NCI-H1436 (cell line): Measurements from ENCODE around the gene DNAJB6.

Experiments used
- DNase-seq: peaks from one replicate; lab custom pipeline; 2025; lab: John Stamatoyannopoulos, UW

The DNAJB6 gene

DNA sequence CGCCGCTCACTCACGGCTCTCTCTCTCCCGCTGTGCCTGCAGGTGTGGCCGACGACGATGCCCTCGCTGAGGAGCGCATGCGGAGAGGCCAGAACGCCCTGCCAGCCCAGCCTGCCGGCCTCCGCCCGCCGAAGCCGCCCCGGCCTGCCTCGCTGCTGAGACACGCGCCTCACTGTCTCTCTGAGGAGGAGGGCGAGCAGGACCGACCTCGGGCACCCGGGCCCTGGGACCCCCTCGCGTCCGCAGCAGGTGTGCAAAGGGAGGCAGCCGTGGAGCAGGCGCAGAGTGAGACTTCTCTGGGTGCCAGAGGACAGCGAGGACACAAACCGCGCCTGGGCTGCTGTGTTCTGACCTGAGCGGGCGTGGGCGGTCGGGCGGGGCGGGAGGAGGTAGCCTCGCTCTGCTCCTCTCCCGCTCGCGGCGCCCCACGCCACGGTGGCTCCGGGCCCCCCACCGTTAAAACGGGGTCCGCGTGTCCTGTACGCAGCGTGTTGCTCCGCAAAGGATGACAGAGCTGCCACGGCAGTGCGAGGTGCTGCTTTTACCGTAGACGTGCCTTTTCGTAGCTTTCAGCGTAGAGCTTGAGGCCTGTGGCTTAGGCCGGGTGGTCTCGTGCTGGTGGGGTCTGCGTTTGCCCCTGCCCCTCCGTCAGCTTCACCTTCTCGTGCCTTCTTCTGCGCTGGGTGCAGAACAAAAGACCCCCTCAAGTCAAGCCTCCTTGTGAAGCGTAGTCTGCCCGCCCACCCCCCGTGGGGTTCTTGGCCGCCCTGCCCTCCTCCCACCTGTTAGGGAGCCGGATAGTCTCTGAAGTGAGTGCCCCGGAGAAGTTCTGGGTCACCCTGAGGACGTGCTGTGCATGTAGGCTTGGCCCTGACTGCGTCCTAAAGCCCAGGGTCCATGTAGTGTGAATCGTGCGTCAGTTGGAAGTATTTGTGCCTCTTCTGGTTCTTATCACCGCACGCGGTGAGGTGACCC is 73.2 kb downstream of the DNAJB6 start:
- DNase-seq = no peak

DNA sequence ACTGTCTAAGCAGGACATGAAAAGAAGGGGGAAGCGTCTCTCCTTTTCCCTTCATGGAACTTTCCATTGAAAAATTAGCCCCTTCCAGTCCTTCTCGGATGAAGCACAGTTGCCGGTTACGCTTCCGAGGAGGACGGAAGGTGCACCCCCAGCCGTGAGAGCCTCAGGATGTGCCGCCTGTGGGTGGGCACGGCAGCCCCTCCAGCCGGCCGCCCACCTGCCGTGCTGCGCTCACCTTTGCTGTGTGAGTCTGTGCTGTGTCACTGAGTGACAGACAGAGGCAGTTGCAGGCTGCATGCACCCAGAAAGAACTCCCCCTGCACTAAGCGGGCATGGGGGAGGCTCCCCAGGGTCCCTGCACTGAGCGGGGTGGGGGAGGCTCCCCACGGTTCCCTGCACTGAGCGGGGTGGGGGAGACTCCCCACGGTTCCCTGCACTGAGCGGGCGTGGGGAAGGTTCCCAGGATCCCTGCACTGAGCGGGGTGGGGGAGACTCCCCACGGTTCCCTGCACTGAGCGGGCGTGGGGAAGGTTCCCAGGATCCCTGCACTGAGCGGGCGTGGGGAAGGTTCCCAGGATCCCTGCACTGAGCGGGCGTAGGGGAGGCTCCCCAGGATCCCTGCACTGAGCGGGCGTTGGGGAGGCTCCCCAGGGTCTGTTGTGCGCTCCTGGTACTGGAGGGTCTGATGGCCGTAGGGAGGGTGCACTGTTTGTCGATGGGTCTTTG is 74.2 kb downstream of the DNAJB6 start:
- DNase-seq = no peak

DNA sequence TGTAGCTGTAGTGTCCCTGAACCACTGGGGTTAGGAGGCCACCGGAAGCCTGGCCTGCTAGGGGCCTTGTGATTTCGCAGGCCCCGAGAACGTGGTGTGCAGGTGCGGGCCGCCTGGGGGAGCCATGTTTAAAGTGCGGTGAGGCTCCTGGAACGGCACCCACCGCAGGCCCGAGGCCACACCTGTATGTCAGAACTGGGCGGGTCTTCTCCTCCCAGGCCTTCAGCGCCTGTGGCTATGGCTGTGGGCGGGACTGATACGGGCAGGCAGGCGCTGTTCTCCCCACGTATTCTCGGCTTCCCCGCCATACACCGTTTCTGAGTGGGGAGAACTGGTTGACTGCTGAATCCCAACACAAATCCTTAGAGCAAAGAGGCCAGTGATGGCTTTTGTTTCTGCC is 74.8 kb downstream of the DNAJB6 start:
- DNase-seq = no peak

DNA sequence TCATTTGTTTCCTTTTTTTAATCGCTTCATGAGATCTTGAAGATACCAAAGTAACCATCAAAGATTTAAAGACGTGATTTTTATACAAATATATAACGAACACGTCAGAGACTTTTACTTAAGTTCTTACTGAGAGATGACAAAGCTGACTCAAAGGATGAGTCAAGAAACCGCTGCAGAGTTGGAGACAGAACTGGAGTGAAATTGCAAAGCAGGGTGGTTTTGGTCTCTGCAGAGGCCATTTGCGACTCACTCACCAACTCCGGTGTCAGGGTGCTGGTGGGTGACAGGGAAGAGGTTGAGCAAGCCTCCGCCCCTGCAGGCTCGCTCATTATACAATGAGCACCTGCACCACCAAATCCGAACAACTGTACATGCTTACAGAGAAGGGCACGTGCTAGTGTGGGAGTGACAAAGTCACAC is 75.2 kb downstream of the DNAJB6 start:
- no peak for DNase-seq

DNA sequence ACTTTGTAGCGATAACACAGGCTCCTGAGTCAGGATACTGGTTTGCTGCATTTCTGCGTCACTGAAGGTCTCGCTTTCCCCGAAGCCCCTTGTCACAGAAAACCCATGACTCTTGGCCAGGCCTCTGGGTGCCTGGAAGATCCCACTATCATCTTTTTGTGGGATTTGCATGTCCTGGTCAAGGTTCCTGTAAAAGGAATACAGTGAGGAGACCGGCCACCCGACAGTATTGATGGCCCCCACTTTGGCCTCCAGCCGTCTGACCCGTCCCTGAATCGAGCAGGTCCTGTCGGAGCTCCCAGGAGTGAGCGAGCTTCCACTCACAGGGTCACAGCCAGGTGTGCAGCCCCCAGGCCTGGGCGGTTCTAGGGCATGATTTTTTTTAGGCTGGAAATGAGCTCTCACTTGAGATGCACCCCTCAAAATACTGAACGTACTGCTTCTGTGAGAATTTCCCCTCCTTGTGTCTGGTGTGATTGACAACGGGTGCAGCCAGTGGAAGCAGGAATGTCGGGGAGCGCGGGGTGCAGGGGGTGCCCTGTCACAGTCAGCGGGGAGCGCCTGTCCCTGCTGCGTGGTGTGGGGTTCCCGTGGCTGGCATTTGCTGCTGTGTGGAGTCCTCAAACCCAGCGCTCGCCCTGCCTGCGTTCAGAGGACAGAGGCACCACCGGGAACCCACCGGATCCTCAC is 75.8 kb downstream of the DNAJB6 start:
- no peak for DNase-seq

DNA sequence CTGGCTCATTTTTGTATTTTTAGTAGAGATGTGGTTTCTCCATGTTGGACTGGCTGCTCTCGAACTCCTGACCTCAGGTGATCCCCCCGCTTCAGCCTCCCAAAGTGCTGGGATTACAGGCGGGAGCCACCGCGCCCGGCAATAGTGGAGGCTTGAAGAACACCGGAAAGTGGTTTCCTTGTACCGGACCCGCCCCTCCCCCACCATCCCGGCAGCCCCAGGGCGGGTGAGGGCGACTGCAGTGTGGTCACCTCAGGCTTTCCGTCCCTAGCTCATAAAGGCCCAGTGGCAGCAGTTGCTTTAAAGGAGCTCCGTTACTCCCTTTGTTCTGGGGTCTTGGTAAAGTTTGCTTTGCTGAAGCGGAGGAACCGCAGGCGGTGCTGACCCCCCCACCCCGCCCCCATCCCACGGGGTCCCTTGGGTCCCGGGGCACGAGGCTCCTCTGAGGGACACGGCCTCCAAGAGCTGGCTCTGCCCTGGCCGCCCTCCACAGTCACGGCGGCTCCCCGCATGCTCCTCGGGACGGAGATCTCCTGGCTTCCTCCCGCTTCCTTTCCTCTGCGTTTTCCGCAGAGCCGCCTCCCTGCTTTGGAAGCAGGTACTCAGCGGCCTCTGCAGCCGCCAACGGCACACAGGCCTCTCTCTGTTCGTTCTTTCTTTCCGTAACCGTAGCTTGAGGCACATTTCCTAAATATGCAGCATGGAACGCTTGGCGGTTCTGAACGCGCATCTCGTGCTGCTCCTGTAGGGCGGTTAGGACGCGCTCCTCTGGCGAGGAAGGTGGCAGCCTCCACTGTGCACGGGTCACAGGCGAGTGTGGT is 77.3 kb downstream of the DNAJB6 start:
- DNase-seq = no peak

DNA sequence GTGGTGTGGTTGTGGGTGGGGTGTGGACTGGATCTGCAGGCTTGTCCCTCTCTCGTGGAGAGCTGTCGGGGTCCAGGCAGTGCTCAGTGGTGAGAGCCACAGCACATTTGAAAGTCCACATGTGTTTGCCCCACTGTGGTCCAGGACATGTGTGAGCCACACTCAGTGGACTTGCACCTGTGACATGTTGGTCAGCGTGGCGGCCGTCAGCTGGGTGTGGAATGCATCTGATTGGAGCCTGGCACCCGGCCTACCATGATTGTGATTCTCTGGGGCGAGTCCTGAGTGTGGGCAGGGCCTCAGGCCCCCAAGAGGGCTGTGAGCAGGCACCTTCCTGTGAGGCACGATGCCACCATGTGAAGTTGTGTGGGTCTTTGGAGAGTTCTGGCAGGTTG is 77.9 kb downstream of the DNAJB6 start:
- DNase-seq = no peak

DNA sequence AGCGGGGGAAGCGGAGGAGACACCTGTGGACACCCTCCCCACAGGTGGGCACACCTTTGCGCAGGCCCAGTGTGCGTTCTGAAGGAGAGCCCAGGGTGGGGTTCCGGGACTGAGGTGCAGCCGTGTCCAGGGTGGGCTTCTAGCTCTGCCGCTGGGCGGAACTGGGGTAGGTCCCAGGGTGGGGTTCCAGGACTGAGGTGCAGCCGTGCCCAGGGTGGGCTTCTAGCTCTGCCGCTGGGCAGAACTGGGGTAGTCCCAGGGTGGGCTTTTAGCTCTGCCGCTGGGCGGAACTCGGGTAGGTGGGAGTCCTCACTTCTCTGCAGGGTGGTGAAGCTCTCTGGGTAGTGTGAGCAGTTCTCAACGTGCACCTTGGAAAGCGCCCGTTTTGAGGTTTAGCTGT is 78.7 kb downstream of the DNAJB6 start:
- DNase-seq = no peak

DNA sequence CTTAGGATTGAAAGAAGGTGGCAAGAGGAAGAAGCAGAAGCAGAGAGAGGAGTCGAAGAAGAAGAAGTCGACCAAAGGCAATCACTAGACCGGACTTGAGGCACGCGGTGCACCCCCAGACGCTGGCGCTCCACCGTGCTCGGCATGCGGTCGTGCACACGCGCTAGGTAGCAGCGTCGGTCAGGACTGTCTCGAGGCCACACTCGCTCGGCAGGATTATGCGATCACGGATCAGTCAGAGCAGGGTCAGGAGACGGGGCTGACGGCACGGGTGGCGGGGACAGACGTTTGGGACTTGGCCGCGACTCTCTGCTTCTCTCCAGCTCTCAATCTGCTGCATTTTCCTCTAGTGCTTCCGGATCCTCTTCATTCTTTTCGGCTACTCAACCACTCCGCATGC is 79.2 kb downstream of the DNAJB6 start:
- no peak for DNase-seq

DNA sequence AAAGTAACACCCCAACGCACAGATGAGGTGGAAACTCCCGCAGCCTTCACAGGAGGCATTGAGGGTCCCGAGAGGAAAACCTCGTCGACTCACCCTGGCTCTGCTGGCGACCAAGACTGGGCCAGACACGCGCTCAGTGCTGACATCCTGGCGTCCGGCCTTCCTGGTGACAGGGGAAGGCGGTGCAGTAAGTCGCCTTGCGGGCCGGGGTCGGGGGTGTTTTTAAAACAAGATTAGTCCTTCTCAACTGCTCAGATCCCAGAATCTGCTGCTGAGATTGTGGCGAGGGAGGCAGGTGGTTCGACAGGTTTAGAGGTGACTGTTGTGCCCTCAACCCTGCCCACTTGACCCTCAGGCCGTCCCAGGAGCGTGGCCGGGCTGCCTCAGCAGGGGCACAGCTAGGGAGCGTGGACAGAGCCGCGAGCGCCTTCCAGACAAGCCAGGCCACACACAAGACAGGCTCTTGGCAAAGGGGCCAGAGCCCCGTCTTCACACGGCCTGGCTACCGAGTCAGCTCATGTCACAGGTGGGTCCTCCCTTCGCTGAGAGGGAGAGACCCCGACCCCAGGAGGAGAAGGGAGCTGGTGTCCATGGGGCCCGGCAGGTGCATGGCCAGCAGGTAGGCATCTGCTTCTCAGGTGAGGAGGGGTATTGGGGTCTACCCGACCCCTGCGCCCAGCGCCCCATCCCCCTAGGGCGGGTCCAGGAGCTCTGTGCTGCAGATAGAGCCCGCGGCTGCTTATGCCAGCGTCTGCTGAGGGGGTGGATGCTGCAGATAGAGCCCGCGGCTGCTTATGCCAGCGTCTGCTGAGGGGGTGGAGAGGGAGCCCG is 81.6 kb downstream of the DNAJB6 start:
- no peak for DNase-seq

DNA sequence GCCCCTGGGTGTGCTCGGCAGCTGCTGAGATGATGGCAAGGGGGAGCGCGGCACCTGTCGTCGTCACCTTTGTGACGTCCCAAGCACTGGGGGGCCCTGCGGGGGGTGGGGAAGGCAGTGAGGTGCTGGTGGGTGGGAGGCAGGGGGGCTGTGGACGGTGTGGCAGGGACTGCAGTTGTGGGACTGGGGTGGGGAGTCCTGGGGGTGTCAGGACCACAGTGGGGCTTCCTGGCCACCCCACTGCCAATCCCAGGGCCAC is 82.2 kb downstream of the DNAJB6 start:
- DNase-seq = no peak

DNA sequence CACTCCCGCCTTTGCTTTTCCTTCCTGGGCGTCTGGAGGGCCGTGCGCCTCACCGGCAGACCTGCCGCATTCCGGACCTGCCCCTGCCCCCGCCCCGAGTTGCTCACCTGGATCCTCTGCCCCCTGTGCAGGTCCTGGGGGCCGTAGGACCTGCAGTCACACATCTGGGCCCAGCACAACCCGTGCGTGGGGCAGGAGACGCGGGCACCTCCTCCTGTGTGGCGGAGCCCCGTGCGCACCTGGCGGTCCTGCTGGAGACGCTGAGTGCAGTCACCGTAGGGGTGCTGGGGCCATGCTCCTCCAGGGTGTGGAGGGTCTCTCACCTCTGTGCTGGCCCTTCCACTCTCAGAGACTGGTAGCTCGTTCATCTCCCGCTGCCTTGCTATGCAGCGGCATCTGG is 85.5 kb downstream of the DNAJB6 start:
- no peak for DNase-seq

DNA sequence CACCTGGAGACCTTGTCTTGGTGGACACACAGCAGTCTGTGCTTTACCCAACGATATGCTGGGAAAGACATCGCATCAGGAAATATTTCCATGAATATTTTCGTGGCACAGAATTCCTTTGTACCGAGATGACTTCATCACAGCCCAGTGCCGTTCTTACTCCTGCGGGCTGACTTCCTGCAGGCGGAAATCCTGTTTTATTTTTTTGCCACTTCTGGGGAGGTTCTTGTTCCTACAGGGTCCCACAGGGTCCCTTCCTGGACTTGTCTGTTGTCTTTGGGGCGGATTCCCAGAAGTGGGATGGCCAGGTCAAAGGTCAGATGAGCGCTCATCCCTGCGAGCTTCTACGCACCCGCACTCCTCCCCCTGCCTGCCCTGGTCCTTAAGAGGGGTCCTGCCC is 86.5 kb downstream of the DNAJB6 start:
- DNase-seq = no peak

DNA sequence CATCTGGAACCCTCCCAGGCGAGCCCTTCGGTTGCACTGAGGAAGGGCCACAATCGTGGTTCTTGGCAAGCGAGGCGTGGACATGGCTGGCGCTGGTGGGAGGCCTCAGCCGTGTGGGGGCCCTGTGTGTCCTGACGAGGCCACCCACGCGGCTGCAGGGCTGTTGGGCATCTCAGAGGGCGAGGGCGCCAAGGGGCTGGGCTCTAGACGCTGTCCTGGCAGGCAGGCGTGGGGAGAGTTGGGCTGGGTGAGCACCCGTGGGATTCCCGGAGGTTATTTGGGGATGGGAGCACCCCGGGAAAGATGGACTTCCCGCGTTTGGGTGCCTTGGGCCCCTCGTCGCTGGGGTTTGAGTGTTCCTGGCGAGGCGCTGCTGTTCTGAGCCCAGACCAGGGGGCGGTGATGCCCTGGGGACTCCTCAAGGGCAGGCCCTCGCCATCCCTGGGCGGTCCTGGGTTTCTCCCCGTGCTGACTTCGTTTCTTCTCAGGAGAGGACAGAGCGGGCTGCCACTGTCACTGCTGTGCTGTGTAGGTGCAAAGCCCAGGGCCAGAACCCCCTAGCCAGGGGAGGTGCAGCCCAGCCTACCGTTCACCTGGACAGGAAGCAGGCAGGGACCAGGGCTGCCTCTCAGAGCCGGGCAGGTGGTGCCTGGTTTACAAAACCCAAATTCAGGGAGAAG is 87.2 kb downstream of the DNAJB6 start:
- DNase-seq = no peak

DNA sequence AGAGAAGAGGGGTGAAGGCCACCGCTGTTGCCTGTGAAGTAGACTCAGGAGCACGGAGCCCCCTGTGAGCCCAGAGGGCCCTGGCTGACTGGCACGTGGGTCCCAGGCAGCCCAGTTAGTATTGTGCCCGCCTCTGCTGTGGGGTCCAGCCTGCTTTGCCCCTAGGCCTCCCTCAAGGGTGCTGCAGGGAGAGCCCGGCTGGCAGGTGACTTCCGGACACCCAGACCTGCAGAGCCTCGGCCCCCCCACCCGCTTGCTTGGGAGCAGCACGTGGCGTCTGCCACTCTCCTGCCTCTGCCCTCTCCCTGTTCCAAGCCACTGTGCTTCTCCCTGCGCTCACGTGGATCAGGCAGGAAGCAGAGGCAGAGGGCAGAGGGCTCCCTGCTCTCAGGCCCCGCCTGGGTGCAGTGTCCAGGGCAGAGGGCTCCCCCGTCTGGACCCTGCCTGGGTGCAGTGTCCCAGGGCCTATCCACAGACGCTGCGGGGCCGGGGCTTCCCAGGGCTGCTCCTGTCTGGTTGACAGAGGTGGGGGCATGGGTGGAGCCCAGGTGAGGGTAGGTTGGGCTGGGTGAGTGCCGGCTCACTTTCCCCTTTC is 88.4 kb downstream of the DNAJB6 start:
- DNase-seq = no peak

DNA sequence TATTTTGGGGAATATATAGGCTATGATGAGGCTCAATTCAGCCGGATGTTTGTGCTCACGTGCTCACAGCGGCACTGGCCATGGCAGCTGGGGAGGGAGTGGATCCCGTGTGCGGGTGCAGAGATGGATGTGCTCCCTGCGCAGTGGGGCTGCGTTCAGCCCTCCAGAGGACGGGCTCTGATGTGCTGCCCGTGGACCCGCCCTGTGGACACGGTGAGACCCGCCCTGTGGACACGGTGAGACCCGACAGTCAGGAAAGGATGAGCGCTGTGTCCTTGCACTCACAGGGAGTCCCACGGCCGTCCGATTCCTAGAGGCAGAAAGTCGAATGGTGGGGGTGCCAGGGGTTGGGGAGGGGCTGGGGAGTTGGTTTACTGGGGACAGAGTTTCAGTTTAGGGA is 89.0 kb downstream of the DNAJB6 start:
- DNase-seq = no peak

DNA sequence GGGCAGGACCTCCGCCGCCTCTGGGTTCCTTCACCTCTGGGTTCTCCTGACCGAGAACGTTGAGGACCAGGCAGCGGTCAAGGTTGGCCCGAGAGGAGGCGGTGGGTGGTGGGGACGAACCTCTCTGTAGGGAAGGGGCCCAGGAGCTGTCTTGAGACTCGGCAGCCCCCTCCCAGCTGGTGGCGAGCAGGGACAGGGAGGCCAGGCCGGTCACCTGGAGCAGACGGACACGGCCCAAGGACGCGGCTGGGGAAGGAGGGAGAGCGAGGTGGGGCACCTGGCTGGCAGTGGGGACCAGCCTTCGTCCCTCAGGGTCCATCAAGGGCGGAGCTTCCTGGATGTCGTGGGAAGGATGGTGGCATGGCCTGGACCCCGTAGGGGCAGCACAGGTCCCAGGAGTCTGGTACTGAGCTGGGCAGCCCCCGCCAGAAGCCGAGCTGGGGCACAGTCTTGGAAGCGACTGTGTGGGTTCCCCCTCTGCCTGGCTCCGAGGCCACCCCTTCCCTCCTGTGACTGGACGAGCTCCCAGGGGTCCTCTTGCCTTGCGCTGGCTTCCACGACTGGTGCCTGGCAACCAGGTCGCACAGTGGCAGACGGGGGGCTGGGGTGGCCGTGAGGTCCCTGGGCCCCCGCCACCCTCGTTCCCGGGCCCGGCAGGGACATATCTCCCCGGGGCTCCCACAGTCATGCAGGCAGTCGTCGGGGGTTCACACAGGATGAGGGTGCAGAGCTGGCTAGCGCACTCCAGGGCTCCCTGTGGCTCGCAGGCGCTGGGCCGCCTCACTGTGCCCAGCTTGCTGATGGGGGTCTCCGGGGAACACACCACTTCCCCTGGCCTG is 89.9 kb downstream of the DNAJB6 start:
- DNase-seq = no peak

DNA sequence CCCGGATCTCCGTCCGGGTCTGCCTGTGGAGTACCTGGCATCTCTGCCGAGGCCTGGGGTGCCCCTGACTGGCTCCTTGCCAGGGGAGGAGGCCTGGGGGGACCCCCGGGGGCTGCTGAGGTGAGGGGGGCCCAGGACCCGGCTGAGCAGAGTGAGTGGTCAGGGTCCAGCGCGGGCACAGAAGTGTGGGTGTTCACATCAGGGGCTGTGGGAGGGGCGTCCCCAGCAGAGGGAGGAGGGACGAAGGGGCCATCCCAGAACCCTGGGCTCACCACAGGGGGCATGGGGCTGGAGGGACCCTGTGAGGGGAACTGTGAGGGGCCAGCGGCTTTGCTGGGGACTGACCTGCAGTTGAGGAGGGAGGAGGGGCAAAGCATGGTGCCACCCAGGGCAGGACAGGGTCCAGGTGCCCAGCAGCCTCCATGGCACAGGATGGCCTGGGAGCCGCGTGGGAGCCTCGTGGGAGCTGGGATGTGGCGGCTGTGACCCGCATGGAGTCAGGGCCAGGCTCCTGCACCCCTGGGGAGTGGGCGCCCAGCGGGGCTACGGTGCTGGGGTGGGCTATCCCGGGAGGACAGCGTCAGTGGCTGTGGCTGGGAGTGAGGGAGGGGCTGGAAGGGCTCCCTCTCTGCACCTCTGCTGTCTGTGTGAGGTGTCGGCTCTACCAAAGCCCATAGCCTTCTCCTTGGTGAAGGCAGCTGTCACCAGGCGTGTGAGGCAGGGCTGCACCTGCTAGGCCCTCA is 91.2 kb downstream of the DNAJB6 start:
- no peak for DNase-seq

DNA sequence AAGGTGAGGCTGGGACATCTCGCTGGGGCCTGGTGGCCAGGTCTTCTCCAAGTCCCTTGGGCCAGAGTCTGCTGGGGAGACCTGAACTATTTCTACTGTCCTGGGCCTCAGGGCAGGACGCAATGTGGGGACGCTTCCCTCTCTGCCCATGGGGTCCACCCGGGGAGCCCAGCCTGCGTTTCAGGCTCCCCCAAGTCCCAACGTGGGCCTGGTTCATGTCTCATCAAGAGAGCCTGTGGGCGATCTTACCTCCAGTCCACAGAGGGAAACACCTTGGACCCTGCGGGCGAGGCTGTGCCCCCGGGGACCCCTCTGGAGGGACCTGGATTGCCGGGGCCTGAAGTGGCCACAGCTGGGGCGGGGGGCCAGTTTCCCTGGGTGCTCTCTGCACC is 91.7 kb downstream of the DNAJB6 start:
- no peak for DNase-seq
